PC-9 (cell line): Measurements from ENCODE around the gene TANGO6. TPM values are rescaled to one million over a fixed set of nuclear protein-coding genes. Genes with fewer than 3 reads are reported as not detected.

Source experiments
- BruUV-seq: library from RNA; stranded (reverse); fragments of 400-500 nt; replicated peaks from 2 replicates; lab custom pipeline; 2021; lab: Mats Ljungman, UMichigan
- CTCF ChIA-PET: fragments of 300-600 bp; sonication (Branson Sonifier 250); formaldehyde crosslinking; loops from one replicate; lab custom pipeline; 2022; ENCODE audit warnings: antibody characterized with exemption; lab: Charles Lee
- POLR2A ChIA-PET: fragments of 300-600 bp; sonication (Branson Sonifier 250); formaldehyde crosslinking; loops from one replicate; lab custom pipeline; 2022; ENCODE audit warnings: antibody characterized with exemption; ENCODE audit not compliant: unreplicated experiment; lab: Charles Lee
- DNase-seq, 2 experiments: peaks; one replicate each; pipeline versions ENCODE4 v3.0.0 to v3.0.0-alpha.2; 2015 to 2022; ENCODE audit warnings: mixed read lengths in 1 of 2
- H2AFZ ChIP-seq: fragments of 200-600 bp; sonication (generic); 2 replicates; pipeline ENCODE4 v1.8.1; 2017; ENCODE audit warnings: antibody characterized with exemption
- H3F3A ChIP-seq: fragments of 200-600 bp; sonication (generic); 2 replicates; pipeline ENCODE4 v1.8.1; 2017; ENCODE audit warnings: antibody characterized with exemption, mild to moderate bottlenecking, low read depth; ENCODE audit not compliant: insufficient read depth
- H3K27ac ChIP-seq: fragments of 200-600 bp; sonication (generic); 2 replicates; pipeline ENCODE4 v1.6.1; 2016; ENCODE audit warnings: mixed run types
- H3K27me3 ChIP-seq: fragments of 200-600 bp; sonication (generic); 2 replicates; pipeline ENCODE4 v1.6.1; 2016; ENCODE audit warnings: low read depth, mixed run types; ENCODE audit not compliant: insufficient read depth
- H3K36me3 ChIP-seq: fragments of 200-600 bp; sonication (generic); 2 replicates; pipeline ENCODE4 v1.6.1; 2016; ENCODE audit warnings: low read depth, mixed run types
- H3K4me1 ChIP-seq: fragments of 200-600 bp; sonication (generic); replicated peaks from 2 replicates; pipeline ENCODE4 v1.6.1; 2016; ENCODE audit warnings: mixed run types; ENCODE audit not compliant: insufficient read depth
- H3K4me2 ChIP-seq: fragments of 200-600 bp; sonication (generic); 2 replicates; pipeline ENCODE4 v1.6.1; 2017; ENCODE audit warnings: mixed run types
- H3K4me3 ChIP-seq: fragments of 200-600 bp; sonication (generic); 2 replicates; pipeline ENCODE4 v1.6.1; 2016; ENCODE audit warnings: mixed run types
- H3K79me2 ChIP-seq: fragments of 200-600 bp; sonication (generic); 2 replicates; pipeline ENCODE4 v1.6.1; 2017; ENCODE audit warnings: low read depth, mixed run types
- H3K9me2 ChIP-seq: fragments of 200-600 bp; sonication (generic); 2 replicates; pipeline ENCODE4 v1.8.1; 2017; ENCODE audit warnings: mild to moderate bottlenecking; ENCODE audit not compliant: insufficient read depth
- H3K9me3 ChIP-seq: fragments of 200-600 bp; sonication (generic); 2 replicates; pipeline ENCODE4 v1.8.1; 2016; ENCODE audit warnings: low read depth; ENCODE audit not compliant: insufficient read depth
- H4K20me1 ChIP-seq: fragments of 200-600 bp; sonication (generic); 2 replicates; pipeline ENCODE4 v1.8.1; 2017; ENCODE audit not compliant: insufficient read depth
- CTCF ChIP-seq: fragments of 200-600 bp; sonication (generic); conservative IDR thresholded peaks from 2 replicates; pipeline ENCODE4 v1.6.1; 2017; ENCODE audit warnings: mixed run types, antibody characterized with exemption, mild to moderate bottlenecking, moderate library complexity
- EZH2 ChIP-seq: fragments of 200-600 bp; sonication (generic); IDR thresholded peaks from 2 replicates; pipeline ENCODE4 v1.8.0; 2017; ENCODE audit warnings: antibody characterized with exemption, low read depth
- intact Hi-C: fragments of 100-400 bp; cut with micrococcal nuclease; formaldehyde crosslinking; loops from one replicate; pipeline ENCODE4 v1.10.0; 2022; ENCODE audit not compliant: unreplicated experiment
- total RNA-seq: library from RNA; stranded (reverse); gene quantifications from 2 replicates; pipeline ENCODE4 v1.2.3, GENCODE V29; 2021

The TANGO6 gene
- total RNA-seq, 1 experiment from 2014 or later = 5.8 TPM

- DNase-seq = no peak
- Histone ChIP-seq H3K27ac (peak overlapping the region; percentile 43; the same call in 1 of the 2 replicates), H3K9me2 (no peaks in the 10 kb centered on the region), H4K20me1 (no peaks in the 10 kb centered on the region), H3K4me2 (peak overlapping the region; percentile 47; the same call in 1 of the 2 replicates), H3K4me3 (no peak overlapping the region), H3F3A (peaks cover 34% of the 10 kb centered on the region), H3K4me1 (peaks cover 28% of the 10 kb centered on the region), H3K36me3 (no peaks in the 10 kb centered on the region), H3K27me3 (no peaks in the 10 kb centered on the region), H3K79me2 (no peaks in the 10 kb centered on the region), H2AFZ (no peak overlapping the region), H3K9me3 (no peaks in the 10 kb centered on the region)
- POLR2A ChIA-PET = interaction anchor here (0.6 kb wide), 1 partner anchor 326 kb away, joined by 3 read pairs; no protein-coding TSS in a partner anchor
- CTCF ChIA-PET = no interaction called here
- intact Hi-C loops = no loop called here
- no TSS peak for BruUV-seq
- no peak for TF ChIP-seq EZH2
- no peak for TF ChIP-seq CTCF
These were observed 221.5 kb downstream of the TANGO6 start for GRCh38 chr16:69064764-69065313.

- intact Hi-C loops = no loop called here
- H3K9me2 ChIP-seq = no peaks in the 10 kb centered on the region
- H3K9me3 ChIP-seq = no peaks in the 10 kb centered on the region
- no peaks in the 10 kb centered on the region for H3K36me3 ChIP-seq
- H3K4me2 ChIP-seq = no peak overlapping the region
- H3K27me3 ChIP-seq = no peaks in the 10 kb centered on the region
- H3K79me2 ChIP-seq = no peaks in the 10 kb centered on the region
- no peak for DNase-seq
- no peak overlapping the region for H3K4me3 ChIP-seq
- BruUV-seq = no TSS peak
- TF ChIP-seq EZH2 (no peak), CTCF (no peak)
- no peak overlapping the region for H3K27ac ChIP-seq
- peaks cover 48% of the 10 kb centered on the region for H3K4me1 ChIP-seq
- POLR2A ChIA-PET = no interaction called here
- H4K20me1 ChIP-seq = no peaks in the 10 kb centered on the region
- CTCF ChIA-PET = interaction anchor here (0.5 kb wide), 1 partner anchor 51 kb away, joined by 6 read pairs; no protein-coding TSS in a partner anchor
- no peak overlapping the region for H2AFZ ChIP-seq
- peaks cover 36% of the 10 kb centered on the region for H3F3A ChIP-seq
These were observed 226.2 kb downstream of the TANGO6 start for GRCh38 chr16:69069504-69069903.

- no peaks in the 10 kb centered on the region for H3K79me2 ChIP-seq
- peaks cover 44% of the 10 kb centered on the region for H3K4me1 ChIP-seq
- H3K4me3 ChIP-seq = no peak overlapping the region
- no TSS peak for BruUV-seq
- H3K27me3 ChIP-seq = no peaks in the 10 kb centered on the region
- no peaks in the 10 kb centered on the region for H3K9me2 ChIP-seq
- no peaks in the 10 kb centered on the region for H4K20me1 ChIP-seq
- H3K36me3 ChIP-seq = no peaks in the 10 kb centered on the region
- H3K9me3 ChIP-seq = no peaks in the 10 kb centered on the region
- H3K27ac ChIP-seq = peak overlapping the region; percentile 24; the same call in 1 of the 2 replicates
- TF ChIP-seq CTCF (no peak), EZH2 (no peak)
- ChIA-PET CTCF (interaction anchor here (0.6 kb wide), 1 partner anchor 41 kb away, joined by 12 read pairs; no protein-coding TSS in a partner anchor), POLR2A (no interaction called here)
- H3F3A ChIP-seq = peaks cover 25% of the 10 kb centered on the region
- no peak overlapping the region for H3K4me2 ChIP-seq
- intact Hi-C loops = no loop called here
- H2AFZ ChIP-seq = no peak overlapping the region
- no peak for DNase-seq
These were observed 227.7 kb downstream of the TANGO6 start for GRCh38 chr16:69071036-69071435.
